Measurements from ENCODE around the gene PI4KA. TPM values are rescaled to one million over a fixed set of nuclear protein-coding genes. Genes with fewer than 3 reads are reported as not detected.
"Not testable (repeated sequence)": the region's sequence is repeated elsewhere in the genome, so short reads cannot be mapped to it uniquely, and the experiment has no call there.

The PI4KA gene
- total RNA-seq, 4 donors from 2014 or later = 62.1 to 97.2 (median 86.9) TPM

DNA sequence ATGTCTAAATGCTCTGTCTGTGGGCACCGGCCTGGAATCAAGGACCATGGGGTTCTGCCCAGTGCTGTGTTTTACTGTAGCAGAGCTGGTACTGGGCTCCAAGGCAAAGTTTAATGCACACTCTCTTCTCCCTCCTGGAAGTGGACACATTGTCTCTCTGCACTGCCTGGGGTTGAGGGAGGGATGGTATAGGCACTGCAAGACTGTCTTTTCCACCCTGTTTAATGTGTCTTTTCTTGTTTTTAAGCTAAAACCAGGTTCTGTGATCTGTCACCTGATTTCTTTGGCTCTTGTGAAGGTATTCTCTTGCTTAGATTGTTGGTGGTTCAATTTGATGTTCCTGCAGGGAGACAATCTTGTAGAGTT lies 194.0 kb downstream of the PI4KA start:
- TF ChIP-seq CTCF (IDR thresholded peaks at IDR 0.05) = no peak
- no peak for DNase-seq (ENCODE audit: low spot score)
- no peak for ATAC-seq (ENCODE audit: low FRiP score)

DNA sequence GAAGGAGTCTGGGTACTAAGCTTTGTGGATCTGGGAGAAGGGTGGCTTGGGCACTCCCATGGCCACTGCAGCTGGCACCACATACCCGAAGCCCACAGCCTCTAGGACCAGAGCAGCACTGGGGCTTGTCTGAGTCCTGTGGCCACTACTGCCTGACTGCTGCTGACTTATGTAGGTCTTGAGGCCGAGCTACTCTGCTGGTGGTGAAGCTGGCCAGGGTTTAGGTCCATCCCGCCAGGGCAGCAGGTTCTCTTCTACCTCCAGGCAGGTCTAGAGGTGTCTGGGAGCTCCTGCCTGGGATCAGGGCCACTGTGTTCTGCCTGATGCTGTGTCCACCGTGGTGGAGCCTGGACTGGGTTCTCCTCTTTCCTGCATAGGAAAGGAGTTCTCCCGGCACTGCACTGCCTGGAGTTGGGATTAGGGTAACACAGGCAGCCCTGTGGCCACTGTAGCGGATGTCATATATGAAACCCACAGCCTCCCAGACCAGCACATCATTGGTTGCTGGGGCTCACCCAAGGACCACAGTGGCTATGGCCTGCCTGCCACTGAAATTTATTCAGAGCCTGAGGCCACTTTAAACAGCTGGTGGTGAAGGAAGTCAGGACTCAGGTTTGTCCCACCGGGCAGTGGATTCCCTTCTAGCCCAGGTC lies 194.5 kb downstream of the PI4KA start:
- no peak for ATAC-seq (ENCODE audit: low FRiP score)

GRCh38 chr22:20663137-20663828 lies 195.3 kb downstream of the PI4KA start:
- DNase-seq (ENCODE audit: low spot score) (no peak), ATAC-seq (ENCODE audit: low FRiP score) (no peak)

More for the DNA sequence above, 194.5 kb downstream of the PI4KA start:
- DNase-seq (ENCODE audit: low spot score) = no peak
- no peak for TF ChIP-seq CTCF (IDR thresholded peaks at IDR 0.05)

GRCh38 chr22:20662524-20663036 lies 196.0 kb downstream of the PI4KA start:
- not testable (repeated sequence) for ATAC-seq (ENCODE audit: low FRiP score); DNase-seq (ENCODE audit: low spot score)

More at GRCh38 chr22:20663137-20663828, 195.3 kb downstream of the PI4KA start:
- TF ChIP-seq CTCF (IDR thresholded peaks at IDR 0.05) = no peak

DNA sequence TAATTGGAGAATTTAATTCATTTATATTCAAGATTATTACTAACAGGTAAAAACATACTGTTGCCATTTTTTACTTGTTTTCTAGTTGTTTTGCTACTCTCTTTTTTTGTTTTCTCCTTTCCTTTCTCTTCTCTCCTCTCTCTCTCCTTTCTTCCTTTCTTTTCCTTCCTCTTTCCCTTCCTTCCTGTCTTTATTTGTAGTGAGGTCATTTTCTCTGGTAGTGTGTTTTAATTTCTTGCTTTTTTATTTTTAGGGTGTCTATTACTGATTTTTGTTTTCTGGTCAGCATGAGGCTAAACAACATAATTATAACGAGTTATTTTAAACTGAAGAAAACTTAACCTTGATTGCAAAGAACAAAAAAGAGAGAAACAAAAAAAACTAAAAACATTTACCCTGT lies 197.1 kb downstream of the PI4KA start:
- no peak for TF ChIP-seq CTCF (IDR thresholded peaks at IDR 0.05)
- ATAC-seq (ENCODE audit: low FRiP score) = no peak

DNA sequence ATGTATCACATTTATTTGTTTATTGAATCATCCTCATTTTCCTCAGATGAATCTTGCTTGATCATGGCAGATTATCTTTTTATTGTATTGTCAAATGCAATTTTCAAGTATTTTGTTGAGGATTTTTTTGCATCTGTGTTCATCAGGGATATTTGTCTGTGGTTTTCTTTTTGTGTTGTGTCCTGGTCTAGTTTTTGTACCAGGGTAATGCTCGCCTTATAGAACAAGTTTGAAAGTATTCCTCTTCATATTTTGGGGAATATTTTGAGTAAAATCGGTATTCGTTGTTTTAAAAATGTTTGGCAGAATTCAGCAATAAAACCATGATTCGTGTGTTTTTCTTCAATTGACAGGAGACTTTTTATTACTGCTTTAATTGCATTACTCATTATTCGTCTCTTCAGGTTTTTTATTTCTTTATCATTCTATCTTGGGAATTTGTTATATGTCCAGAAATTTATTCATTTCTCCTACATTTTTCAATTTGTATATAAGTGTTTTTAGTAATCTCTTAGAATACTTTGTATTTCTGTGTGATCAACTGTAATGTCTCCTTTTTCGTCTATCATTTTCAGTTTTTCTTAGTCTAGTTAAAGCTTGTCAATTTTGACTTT lies 198.1 kb downstream of the PI4KA start:
- no peak for DNase-seq (ENCODE audit: low spot score)
- ATAC-seq (ENCODE audit: low FRiP score) = no peak
- no peak for TF ChIP-seq CTCF (IDR thresholded peaks at IDR 0.05)

More for the DNA sequence above, 197.1 kb downstream of the PI4KA start:
- no peak for DNase-seq (ENCODE audit: low spot score)

DNA sequence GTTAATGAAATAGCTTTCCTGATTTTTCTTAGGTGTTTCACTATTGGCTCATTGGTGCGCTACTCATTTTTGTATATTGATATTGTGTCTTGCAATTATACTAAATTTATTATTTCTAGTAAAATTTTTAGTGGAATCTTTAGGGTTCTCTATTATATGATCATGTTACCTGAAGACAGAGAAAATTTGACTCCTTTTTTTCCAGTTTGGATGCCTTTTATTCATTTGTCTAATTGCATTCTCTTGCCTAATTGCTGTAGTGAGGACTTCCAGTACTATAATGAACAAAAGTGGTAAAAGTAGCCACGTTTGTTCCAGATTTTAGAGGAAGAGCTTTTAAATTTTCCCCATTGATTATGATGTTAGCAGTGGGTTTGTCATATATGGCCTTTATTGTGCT lies 198.7 kb downstream of the PI4KA start:
- ATAC-seq (ENCODE audit: low FRiP score) = no peak
- no peak for DNase-seq (ENCODE audit: low spot score)
- TF ChIP-seq CTCF (IDR thresholded peaks at IDR 0.05) = no peak

Measured in omental fat pad (tissue), 4 donors.